HepG2 (cell line): ENCODE measurements around the gene DSTYK. TPM values are rescaled to one million over a fixed set of nuclear protein-coding genes. Genes with fewer than 3 reads are reported as not detected.

Source experiments
- ATAD3A ChIP-seq: sonication (generic); formaldehyde crosslinking; IDR thresholded peaks from 2 replicates; pipeline ENCODE4 v1.4.0; 2020; ENCODE audit warnings: missing genetic modification reagents
- HMGXB3 ChIP-seq: sonication (generic); formaldehyde crosslinking; IDR thresholded peaks from 2 replicates; pipeline ENCODE4 v1.4.0; 2020; ENCODE audit warnings: missing genetic modification reagents, borderline replicate concordance
- KDM5A ChIP-seq: fragments of 200-600 bp; sonication (generic); IDR thresholded peaks from 2 replicates; pipeline ENCODE4 v1.7.0; 2018; ENCODE audit warnings: antibody characterized with exemption, mild to moderate bottlenecking, low read length, borderline replicate concordance
- RERE ChIP-seq: IDR thresholded peaks from 2 replicates; pipeline ENCODE4 v1.6.1; 2016; ENCODE audit warnings: low read depth, missing genetic modification reagents, missing compliant biosample characterization
- SNAI1 ChIP-seq: sonication (generic); formaldehyde crosslinking; IDR thresholded peaks from 2 replicates; pipeline ENCODE4 v1.5.0; 2020; ENCODE audit warnings: mild to moderate bottlenecking, missing genetic modification reagents, borderline replicate concordance
- TBL1XR1 ChIP-seq: fragments of 150-350 bp; IDR thresholded peaks from 2 replicates; pipeline ENCODE4 v1.6.1; 2014; ENCODE audit warnings: borderline replicate concordance, low read length; ENCODE audit not compliant: partially characterized antibody
- ZFYVE20 ChIP-seq: sonication (generic); formaldehyde crosslinking; IDR thresholded peaks from 2 replicates; pipeline ENCODE4 v1.8.0; 2023; ENCODE audit warnings: low read depth, mild to moderate bottlenecking, moderate library complexity, missing genetic modification reagents, borderline replicate concordance
- ZNF317 ChIP-seq: sonication (generic); formaldehyde crosslinking; IDR thresholded peaks from 2 replicates; pipeline ENCODE4 v1.5.0; 2020; ENCODE audit warnings: mild to moderate bottlenecking, missing genetic modification reagents
- ZNF552 ChIP-seq: sonication (generic); formaldehyde crosslinking; IDR thresholded peaks from 2 replicates; pipeline ENCODE4 v1.9.0; 2022; ENCODE audit warnings: missing genetic modification reagents, mild to moderate bottlenecking, borderline replicate concordance
- ZNF570 ChIP-seq: sonication (generic); formaldehyde crosslinking; IDR thresholded peaks from 2 replicates; pipeline ENCODE4 v1.4.0; 2020; ENCODE audit warnings: mild to moderate bottlenecking, missing genetic modification reagents, borderline replicate concordance
- ZNF674 ChIP-seq: sonication (generic); formaldehyde crosslinking; IDR thresholded peaks from 2 replicates; pipeline ENCODE4 v1.5.0; 2020; ENCODE audit warnings: low read depth, mild to moderate bottlenecking, missing genetic modification reagents
- polyA plus RNA-seq, 8 experiments: library from polyadenylated mRNA; depleted of rRNA in 3 of 8; stranded (reverse) in 7 of 8; unstranded in 1 of 8; fragments of >200 nt; fragmentation: Illumina TruSeq in 4 of 8; extraction: Trizol in 4 of 8; gene quantifications; 2 replicates each; pipeline versions ENCODE4 v1.2.1 to v1.2.3, GENCODE V29; 2011 to 2016; ENCODE audit warnings: low read depth in 4 of 8, missing spikeins in 1 of 8, mixed read lengths in 1 of 8; ENCODE audit not compliant: insufficient read depth in 1 of 8
- total RNA-seq, 5 experiments: library from RNA; depleted of rRNA; stranded (reverse); fragments of >200 nt; fragmentation: Illumina TruSeq; extraction: Trizol; gene quantifications; 2 replicates each; pipeline ENCODE4 v1.2.3, GENCODE V29; 2016; ENCODE audit warnings: low read depth in 1 of 5
- TF ChIP-seq, protein P1 (sequence below): sonication (generic); formaldehyde crosslinking; IDR thresholded peaks from 2 replicates; pipeline ENCODE4 v1.4.0; 2020; ENCODE audit warnings: low read depth, mild to moderate bottlenecking, missing genetic modification reagents
- TF ChIP-seq, protein P2 (sequence below): sonication (generic); formaldehyde crosslinking; IDR thresholded peaks from 2 replicates; pipeline ENCODE4 v1.5.1; 2020; ENCODE audit warnings: mild to moderate bottlenecking, missing genetic modification reagents, moderate library complexity

Gene DSTYK
- total and polyA plus RNA-seq, 2 of the 13 experiments (the other 11 are each of a cell fraction or from before 2014, with no cell fraction given) = 2.6 to 4.8 TPM

- TF ChIP-seq SNAI1 (CRISPR knock-in tag) (no peak), TBL1XR1 (no peak), ZNF552 (CRISPR knock-in tag) (no peak), KDM5A (no peak), ZFYVE20 (no peak), RERE (CRISPR knock-in tag) (no peak), HMGXB3 (CRISPR knock-in tag) (no peak), ATAD3A (CRISPR knock-in tag) (no peak), ZNF570 (no peak), ZNF674 (CRISPR knock-in tag) (no peak), ZNF317 (CRISPR knock-in tag) (no peak; the same call in 1 of the 2 replicates)
- TF ChIP-seq, protein P1, sequence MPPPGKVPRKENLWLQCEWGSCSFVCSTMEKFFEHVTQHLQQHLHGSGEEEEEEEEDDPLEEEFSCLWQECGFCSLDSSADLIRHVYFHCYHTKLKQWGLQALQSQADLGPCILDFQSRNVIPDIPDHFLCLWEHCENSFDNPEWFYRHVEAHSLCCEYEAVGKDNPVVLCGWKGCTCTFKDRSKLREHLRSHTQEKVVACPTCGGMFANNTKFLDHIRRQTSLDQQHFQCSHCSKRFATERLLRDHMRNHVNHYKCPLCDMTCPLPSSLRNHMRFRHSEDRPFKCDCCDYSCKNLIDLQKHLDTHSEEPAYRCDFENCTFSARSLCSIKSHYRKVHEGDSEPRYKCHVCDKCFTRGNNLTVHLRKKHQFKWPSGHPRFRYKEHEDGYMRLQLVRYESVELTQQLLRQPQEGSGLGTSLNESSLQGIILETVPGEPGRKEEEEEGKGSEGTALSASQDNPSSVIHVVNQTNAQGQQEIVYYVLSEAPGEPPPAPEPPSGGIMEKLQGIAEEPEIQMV (CRISPR knock-in tag) = no peak
- TF ChIP-seq, protein P2, sequence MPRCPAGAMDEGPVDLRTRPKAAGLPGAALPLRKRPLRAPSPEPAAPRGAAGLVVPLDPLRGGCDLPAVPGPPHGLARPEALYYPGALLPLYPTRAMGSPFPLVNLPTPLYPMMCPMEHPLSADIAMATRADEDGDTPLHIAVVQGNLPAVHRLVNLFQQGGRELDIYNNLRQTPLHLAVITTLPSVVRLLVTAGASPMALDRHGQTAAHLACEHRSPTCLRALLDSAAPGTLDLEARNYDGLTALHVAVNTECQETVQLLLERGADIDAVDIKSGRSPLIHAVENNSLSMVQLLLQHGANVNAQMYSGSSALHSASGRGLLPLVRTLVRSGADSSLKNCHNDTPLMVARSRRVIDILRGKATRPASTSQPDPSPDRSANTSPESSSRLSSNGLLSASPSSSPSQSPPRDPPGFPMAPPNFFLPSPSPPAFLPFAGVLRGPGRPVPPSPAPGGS = no peak
Measured at GRCh38 chr1:205190845-205191577, 20.5 kb downstream of the DSTYK start (continued).
